GM12865 (cell line): ENCODE results near the gene TMEM132D.

Experiments used
- DNase-seq: peaks from one replicate; pipeline ENCODE4 v3.0.0; 2010; ENCODE audit warnings: low read depth
- H3K4me3 ChIP-seq: 2 replicates; pipeline ENCODE4 v1.5.1; 2011; ENCODE audit warnings: mild to moderate bottlenecking, low read depth, low read length, control low read depth
- CTCF ChIP-seq: IDR thresholded peaks from 2 replicates; pipeline ENCODE4 v1.5.1; 2011; ENCODE audit warnings: low read length, control low read depth, low read depth, inconsistent platforms; ENCODE audit not compliant: insufficient read depth; ENCODE audit errors: missing control alignments

The TMEM132D gene

GRCh38 chr12:129328235-129328634 is 575.6 kb downstream of the TMEM132D start:
- no peak for TF ChIP-seq CTCF
- no peak overlapping the region for H3K4me3 ChIP-seq
- no peak for DNase-seq

GRCh38 chr12:129325566-129325965 is 578.3 kb downstream of the TMEM132D start:
- TF ChIP-seq CTCF = no peak
- no peak overlapping the region for H3K4me3 ChIP-seq
- no peak for DNase-seq

- TF ChIP-seq CTCF = no peak
- H3K4me3 ChIP-seq = no peak overlapping the region
- DNase-seq = no peak
These were observed 591.8 kb downstream of the TMEM132D start for GRCh38 chr12:129312048-129312447.

- DNase-seq = no peak
These were observed 593.5 kb downstream of the TMEM132D start for GRCh38 chr12:129310346-129310745.

GRCh38 chr12:129305851-129306250 is 598.0 kb downstream of the TMEM132D start:
- H3K4me3 ChIP-seq = no peak overlapping the region
- no peak for DNase-seq
- no peak for TF ChIP-seq CTCF

More at GRCh38 chr12:129310346-129310745, 593.5 kb downstream of the TMEM132D start:
- no peak overlapping the region for H3K4me3 ChIP-seq
- TF ChIP-seq CTCF = no peak

GRCh38 chr12:129304529-129304928 is 599.3 kb downstream of the TMEM132D start:
- H3K4me3 ChIP-seq = no peak overlapping the region
- no peak for TF ChIP-seq CTCF
- no peak for DNase-seq

- DNase-seq = no peak
- no peak overlapping the region for H3K4me3 ChIP-seq
- TF ChIP-seq CTCF = no peak
These were observed 603.8 kb downstream of the TMEM132D start for GRCh38 chr12:129300011-129300410.
